Thoracic aorta (tissue), 2 donors: Measurements from ENCODE around the gene COX7A2. TPM values are rescaled to one million over a fixed set of nuclear protein-coding genes. Genes with fewer than 3 reads are reported as not detected.

Experiments
- ATAC-seq: fragments of 150-250 bp; one replicate; pipeline ENCODE4 v1.8.0; 2017; ENCODE audit warnings: low read depth; ENCODE audit not compliant: insufficient number of reproducible peaks, low FRiP score
- DNase-seq: peaks from one replicate; pipeline ENCODE4 v3.0.0-alpha.2; 2020; ENCODE audit warnings: low spot score
- H3K27ac ChIP-seq, 2 donors: fragments of 200-600 bp; sonication (generic); 1 replicate in 1 of 2; 2 replicates in 1 of 2; pipeline ENCODE4 v1.5.1; 2016; ENCODE audit warnings: mild to moderate bottlenecking in 2 of 2, moderate library complexity in 2 of 2
- H3K27me3 ChIP-seq: fragments of 200-600 bp; sonication (generic); replicated peaks from 2 replicates; pipeline ENCODE4 v1.6.0; 2016; ENCODE audit warnings: mild to moderate bottlenecking; ENCODE audit not compliant: insufficient read depth
- H3K36me3 ChIP-seq: fragments of 200-600 bp; sonication (generic); one replicate; pipeline ENCODE4 v1.5.1; 2016
- H3K4me1 ChIP-seq, 2 donors: fragments of 200-600 bp; sonication (generic); 1 replicate in 1 of 2; 2 replicates in 1 of 2; pipeline versions ENCODE4 v1.5.1 to v1.6.0; 2016; ENCODE audit warnings: low read depth in 2 of 2, mild to moderate bottlenecking in 1 of 2; ENCODE audit not compliant: control insufficient read depth in 1 of 2
- H3K4me3 ChIP-seq: fragments of 200-600 bp; sonication (generic); 2 replicates; pipeline ENCODE4 v1.5.1; 2016; ENCODE audit warnings: mild to moderate bottlenecking
- H3K9me3 ChIP-seq: fragments of 200-600 bp; sonication (generic); 2 replicates; pipeline ENCODE4 v1.5.1; 2016
- CTCF ChIP-seq: fragments of 200-600 bp; sonication (generic); IDR thresholded peaks from one replicate; pipeline ENCODE4 v1.5.1; 2019; ENCODE audit warnings: antibody characterized with exemption
- total RNA-seq, 2 donors: library from RNA; depleted of rRNA; stranded (reverse); fragments of >200 nt; gene quantifications; one replicate each; pipeline versions ENCODE4 v1.1.0 to v1.2.3, GENCODE V29; 2016

Gene COX7A2
- total RNA-seq, 2 donors from 2014 or later, result 101 to 643 TPM

GRCh38 chr6:75262716-75263400, 19.3 kb upstream of the COX7A2 start:
- Histone ChIP-seq H3K4me3 (no peak overlapping the region), H3K4me1 (peaks cover 8 to 14% of the 10 kb centered on the region in 2 donors), H3K27ac (no peak overlapping the region), H3K36me3 (peaks cover 3% of the 10 kb centered on the region), H3K9me3 (no peaks in the 10 kb centered on the region), H3K27me3 (no peaks in the 10 kb centered on the region)
- no peak for DNase-seq
- no peak for ATAC-seq
- TF ChIP-seq CTCF, result no peak

GRCh38 chr6:75261299-75261698, 17.7 kb upstream of the COX7A2 start:
- Histone ChIP-seq H3K27ac (no peak overlapping the region), H3K4me3 (no peak overlapping the region), H3K9me3 (no peaks in the 10 kb centered on the region), H3K4me1 (no peaks in the 10 kb centered on the region), H3K36me3 (peaks cover 3% of the 10 kb centered on the region), H3K27me3 (no peaks in the 10 kb centered on the region)
- ATAC-seq (no peak), DNase-seq (no peak)
- no peak for TF ChIP-seq CTCF

- Histone ChIP-seq H3K4me1 (no peaks in the 10 kb centered on the region), H3K27me3 (no peaks in the 10 kb centered on the region), H3K27ac (no peak overlapping the region), H3K4me3 (no peak overlapping the region), H3K36me3 (peaks cover 3% of the 10 kb centered on the region), H3K9me3 (no peaks in the 10 kb centered on the region)
- TF ChIP-seq CTCF, result no peak
- ATAC-seq, result no peak
- no peak for DNase-seq
These were observed 13.9 kb upstream of the COX7A2 start for GRCh38 chr6:75257343-75258087.

GRCh38 chr6:75250552-75250951, 7.0 kb upstream of the COX7A2 start:
- Histone ChIP-seq H3K9me3 (no peaks in the 10 kb centered on the region), H3K4me3 (no peak overlapping the region), H3K4me1 (no peaks in the 10 kb centered on the region), H3K27ac (no peak overlapping the region), H3K36me3 (no peaks in the 10 kb centered on the region), H3K27me3 (no peaks in the 10 kb centered on the region)
- DNase-seq (no peak), ATAC-seq (no peak)
- no peak for TF ChIP-seq CTCF

GRCh38 chr6:75249837-75250236, 6.2 kb upstream of the COX7A2 start:
- Histone ChIP-seq H3K27ac (no peak overlapping the region), H3K4me3 (no peak overlapping the region), H3K4me1 (peaks cover 0 to under 1% of the 10 kb centered on the region in 2 donors), H3K9me3 (no peaks in the 10 kb centered on the region), H3K36me3 (no peaks in the 10 kb centered on the region), H3K27me3 (no peaks in the 10 kb centered on the region)
- no peak for TF ChIP-seq CTCF
- ATAC-seq (no peak), DNase-seq (no peak)
